Right lobe of liver (tissue), 4 donors: Measurements from ENCODE around the gene CCL8.

Experiments used
- POLR2A ChIP-seq: fragments of 450-650 bp; IDR thresholded peaks from one replicate; pipeline ENCODE4 v1.6.1; 2017; ENCODE audit warnings: antibody characterized with exemption, mild to moderate bottlenecking
- TF ChIP-seq, protein P1 (sequence below), 4 donors: fragments of 200-600 bp in 3 of 4; fragments of 450-650 bp in 1 of 4; IDR thresholded peaks; one replicate each; pipeline versions ENCODE4 v1.5.1 to v1.8.0; 2016 to 2022; ENCODE audit warnings: antibody characterized with exemption in 4 of 4, mild to moderate bottlenecking in 2 of 4
- donor health status: DM: no; HTN: no; CAD: no.
- donor health status: DM: no; HTN: no; CAD: no.
- donor health status: DM: no; HTN: yes; CAD: no.

- TF ChIP-seq, protein P1, sequence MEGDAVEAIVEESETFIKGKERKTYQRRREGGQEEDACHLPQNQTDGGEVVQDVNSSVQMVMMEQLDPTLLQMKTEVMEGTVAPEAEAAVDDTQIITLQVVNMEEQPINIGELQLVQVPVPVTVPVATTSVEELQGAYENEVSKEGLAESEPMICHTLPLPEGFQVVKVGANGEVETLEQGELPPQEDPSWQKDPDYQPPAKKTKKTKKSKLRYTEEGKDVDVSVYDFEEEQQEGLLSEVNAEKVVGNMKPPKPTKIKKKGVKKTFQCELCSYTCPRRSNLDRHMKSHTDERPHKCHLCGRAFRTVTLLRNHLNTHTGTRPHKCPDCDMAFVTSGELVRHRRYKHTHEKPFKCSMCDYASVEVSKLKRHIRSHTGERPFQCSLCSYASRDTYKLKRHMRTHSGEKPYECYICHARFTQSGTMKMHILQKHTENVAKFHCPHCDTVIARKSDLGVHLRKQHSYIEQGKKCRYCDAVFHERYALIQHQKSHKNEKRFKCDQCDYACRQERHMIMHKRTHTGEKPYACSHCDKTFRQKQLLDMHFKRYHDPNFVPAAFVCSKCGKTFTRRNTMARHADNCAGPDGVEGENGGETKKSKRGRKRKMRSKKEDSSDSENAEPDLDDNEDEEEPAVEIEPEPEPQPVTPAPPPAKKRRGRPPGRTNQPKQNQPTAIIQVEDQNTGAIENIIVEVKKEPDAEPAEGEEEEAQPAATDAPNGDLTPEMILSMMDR (IDR thresholded peaks at IDR 0.05): no peak
- TF ChIP-seq POLR2A: no peak
These were observed 35.7 kb upstream of the CCL8 start for GRCh38 chr17:34283571-34283970.
